SK-N-SH (cell line): Measurements from ENCODE around the gene GPR55. TPM values are rescaled to one million over a fixed set of nuclear protein-coding genes. Genes with fewer than 3 reads are reported as not detected.

Experiments used
- CTCF ChIA-PET: fragments of 300-600, 350-600 bp; formaldehyde crosslinking; extraction: SDS; loops from one replicate; lab custom pipeline; 2021; lab: Yijun Ruan, JAX
- POLR2A ChIA-PET: fragments of 350-600 bp; sonication (Branson Sonifier 250); formaldehyde crosslinking; extraction: SDS; loops from one replicate; lab custom pipeline; 2020; ENCODE audit warnings: antibody characterized with exemption, inconsistent platforms; lab: Yijun Ruan, JAX
- DNase-seq: peaks from one replicate; pipeline ENCODE4 v3.0.0; 2012
- H2AFZ ChIP-seq: fragments of 200-600 bp; sonication (generic); 2 replicates; pipeline ENCODE4 v1.8.1; 2016; ENCODE audit warnings: antibody characterized with exemption, mild to moderate bottlenecking, low read depth
- H3F3A ChIP-seq: fragments of 200-600 bp; sonication (generic); replicated peaks from 2 replicates; pipeline ENCODE3; 2016; ENCODE audit warnings: antibody characterized with exemption, mild to moderate bottlenecking; ENCODE audit not compliant: insufficient read depth
- H3K27ac ChIP-seq, 2 experiments: fragments of 200-500 bp in 1 of 2; fragments of 200-600 bp in 1 of 2; sonication (Bioruptor generic) in 1 of 2; sonication (generic), shearing (Covaris generic) in 1 of 2; 2 replicates each; pipeline versions ENCODE4 v1.5.1 to v1.6.1; 2014 to 2016; ENCODE audit warnings: low read depth in 2 of 2, inconsistent platforms in 1 of 2, low read length in 1 of 2, mild to moderate bottlenecking in 1 of 2, mixed read lengths in 1 of 2
- H3K27me3 ChIP-seq: fragments of 200-600 bp; sonication (generic), shearing (Covaris generic); 2 replicates; pipeline ENCODE4 v1.6.1; 2016; ENCODE audit warnings: mixed run types; ENCODE audit not compliant: insufficient read depth
- H3K36me3 ChIP-seq, 2 experiments: fragments of 200-500 bp in 1 of 2; fragments of 200-600 bp in 1 of 2; sonication (Bioruptor generic) in 1 of 2; sonication (generic) in 1 of 2; replicated peaks in 1 of 2; 2 replicates each; pipeline versions ENCODE3 to v1.5.1; 2014 to 2016; ENCODE audit warnings: low read length in 1 of 2, mild to moderate bottlenecking in 1 of 2; ENCODE audit not compliant: insufficient read depth in 2 of 2, control insufficient read depth in 1 of 2
- H3K4me1 ChIP-seq, 2 experiments: fragments of 200-500 bp in 1 of 2; fragments of 200-600 bp in 1 of 2; sonication (Bioruptor generic) in 1 of 2; sonication (generic), shearing (Covaris generic) in 1 of 2; 2 replicates each; pipeline versions ENCODE4 v1.5.1 to v1.6.1; 2014 to 2016; ENCODE audit warnings: low read depth in 1 of 2, low read length in 1 of 2, mixed run types in 1 of 2; ENCODE audit not compliant: insufficient read depth in 2 of 2, control insufficient read depth in 1 of 2
- H3K4me2 ChIP-seq: fragments of 200-600 bp; sonication (generic), shearing (Covaris generic); 2 replicates; pipeline ENCODE4 v1.6.1; 2017; ENCODE audit warnings: mixed run types
- H3K4me3 ChIP-seq, 2 experiments: fragments of 200-500 bp in 1 of 2; fragments of 200-600 bp in 1 of 2; sonication (Bioruptor generic) in 1 of 2; sonication (generic), shearing (Covaris generic) in 1 of 2; 2 replicates each; pipeline versions ENCODE4 v1.5.1 to v1.8.1; 2014 to 2016; ENCODE audit warnings: low read depth in 2 of 2, inconsistent platforms in 1 of 2, low read length in 1 of 2, mild to moderate bottlenecking in 1 of 2, mixed read lengths in 1 of 2, moderate library complexity in 1 of 2
- H3K79me2 ChIP-seq: fragments of 200-600 bp; sonication (generic); 2 replicates; pipeline ENCODE4 v1.8.1; 2017; ENCODE audit warnings: mild to moderate bottlenecking; ENCODE audit not compliant: insufficient read depth
- H3K9ac ChIP-seq: fragments of 200-600 bp; sonication (generic); 2 replicates; pipeline ENCODE4 v1.6.1; 2017; ENCODE audit warnings: mixed run types
- H3K9me2 ChIP-seq: fragments of 200-600 bp; sonication (generic); 2 replicates; pipeline ENCODE4 v1.6.1; 2017; ENCODE audit warnings: mixed run types
- H3K9me3 ChIP-seq: fragments of 200-600 bp; sonication (generic); 2 replicates; pipeline ENCODE4 v1.6.1; 2017; ENCODE audit warnings: mixed run types, mild to moderate bottlenecking, moderate library complexity
- H4K20me1 ChIP-seq: fragments of 200-600 bp; sonication (generic); 2 replicates; pipeline ENCODE4 v1.6.1; 2017; ENCODE audit warnings: mild to moderate bottlenecking, mixed run types; ENCODE audit not compliant: insufficient read depth
- CHD2 ChIP-seq: fragments of 150-350 bp; IDR thresholded peaks from 2 replicates; pipeline ENCODE4 v1.6.1; 2018; ENCODE audit warnings: low read length; ENCODE audit not compliant: partially characterized antibody
- EP300 ChIP-seq, 2 experiments: IDR thresholded peaks; 2 replicates each; pipeline versions ENCODE4 v1.4.0 to v1.6.1; 2012; ENCODE audit warnings: borderline replicate concordance in 1 of 2, low read depth in 1 of 2, low read length in 1 of 2
- EZH2phosphoT487 ChIP-seq: fragments of 200-600 bp; sonication (generic); IDR thresholded peaks from 2 replicates; pipeline ENCODE4 v1.6.1; 2017; ENCODE audit warnings: low read depth, mixed run types, mild to moderate bottlenecking, antibody characterized with exemption, moderate library complexity, borderline replicate concordance
- FOSL2 ChIP-seq: IDR thresholded peaks from 2 replicates; pipeline ENCODE4 v1.4.0; 2012; ENCODE audit warnings: low read depth, mild to moderate bottlenecking, moderate library complexity, borderline replicate concordance
- IRF3 ChIP-seq: fragments of 150-350 bp; IDR thresholded peaks from 2 replicates; pipeline ENCODE4 v1.6.1; 2016; ENCODE audit warnings: mild to moderate bottlenecking, low read depth, low read length
- MEF2A ChIP-seq: IDR thresholded peaks from 2 replicates; pipeline ENCODE4 v1.4.0; 2012; ENCODE audit warnings: low read depth, borderline replicate concordance
- MXI1 ChIP-seq: IDR thresholded peaks from 2 replicates; pipeline ENCODE4 v1.6.1; 2012; ENCODE audit warnings: mild to moderate bottlenecking, low read depth, low read length, improper control_type of control experiment
- NRF1 ChIP-seq: IDR thresholded peaks from 2 replicates; pipeline ENCODE4 v1.6.1; 2012; ENCODE audit warnings: low read depth, mild to moderate bottlenecking, low read length
- REST ChIP-seq: IDR thresholded peaks from 2 replicates; pipeline ENCODE4 v1.6.1; 2012; ENCODE audit warnings: mild to moderate bottlenecking, low read depth, low read length, moderate library complexity
- SIN3A ChIP-seq: IDR thresholded peaks from 2 replicates; pipeline ENCODE4 v1.6.1; 2012; ENCODE audit warnings: low read depth, mild to moderate bottlenecking, low read length, moderate library complexity, borderline replicate concordance
- TAF1 ChIP-seq: IDR thresholded peaks from 2 replicates; pipeline ENCODE4 v1.6.1; 2012; ENCODE audit warnings: low read depth, mild to moderate bottlenecking, low read length, moderate library complexity, borderline replicate concordance
- TEAD4 ChIP-seq: IDR thresholded peaks from 2 replicates; pipeline ENCODE4 v1.4.0; 2012; ENCODE audit warnings: mild to moderate bottlenecking, borderline replicate concordance; ENCODE audit not compliant: insufficient read depth
- WGBS: methylation state at CpG from one replicate; pipeline ENCODE4 v1.1.6; 2017; ENCODE audit warnings: low lambda C conversion rate; 5-methylcytosine and 5-hydroxymethylcytosine counted together
- polyA plus RNA-seq, 3 experiments: library from polyadenylated mRNA; depleted of rRNA; stranded (reverse); fragments of >200 nt; gene quantifications; 2 replicates each; pipeline ENCODE4 v1.2.3, GENCODE V29; 2012

Gene GPR55
- polyA plus RNA-seq, 1 of the 3 experiments (the other 2 are of a cell fraction), result not detected

GRCh38 chr2:230928701-230929380 is 3.8 kb upstream of the GPR55 start:
- Histone ChIP-seq H3K79me2 (no peaks in the 10 kb centered on the region), H3F3A (no peaks in the 10 kb centered on the region), H3K27me3 (peaks cover 3% of the 10 kb centered on the region), H3K36me3 (no peaks in the 10 kb centered on the region), H3K9me3 (no peaks in the 10 kb centered on the region), H3K4me3 (no peak overlapping the region), H3K9me2 (no peaks in the 10 kb centered on the region), H2AFZ (no peak overlapping the region), H4K20me1 (no peaks in the 10 kb centered on the region), H3K9ac (no peak overlapping the region), H3K4me2 (no peak overlapping the region), H3K27ac (no peak overlapping the region), H3K4me1 (no peaks in the 10 kb centered on the region; a peak in 1 of 4 replicates)
- ChIA-PET CTCF (interaction anchor here (1.1 kb wide), 1 partner anchor 131 kb away, joined by 3 read pairs; no protein-coding TSS in a partner anchor), POLR2A (no interaction called here)
- 53% methylated on average over 12 of the region's 12 CpGs for WGBS
- no peak for TF ChIP-seq TAF1
- no peak for TF ChIP-seq CHD2
- TF ChIP-seq FOSL2, result no peak
- TF ChIP-seq EZH2phosphoT487, result no peak
- no peak for TF ChIP-seq TEAD4
- no peak for TF ChIP-seq MXI1
- no peak for TF ChIP-seq EP300 (IDR thresholded peaks at IDR 0.05; ENCODE audit: borderline replicate concordance in 1 of 2, low read depth in 1 of 2, low read length in 1 of 2)
- no peak for TF ChIP-seq REST
- TF ChIP-seq SIN3A, result no peak
- no peak for TF ChIP-seq NRF1
- no peak for TF ChIP-seq IRF3
- no peak for TF ChIP-seq MEF2A
- no peak for DNase-seq
